Stromal cell of bone marrow (primary cell): ENCODE data around the gene MST1R.
A peak's percentile ranks its signal among the peaks of the same experiment; 100 is the strongest.
"Not testable (repeated sequence)": the region's sequence is repeated elsewhere in the genome, so short reads cannot be mapped to it uniquely, and the experiment has no call there.

Experiments
- DNase-seq: peaks from one replicate; pipeline ENCODE4 v3.0.0-alpha.2; 2012; ENCODE audit warnings: low read depth

MST1R gene

GRCh38 chr3:49911611-49912010 is 7.9 kb upstream of the MST1R start:
- DNase-seq = no peak

GRCh38 chr3:49911124-49911420 is 7.4 kb upstream of the MST1R start:
- no peak for DNase-seq

- DNase-seq = no peak
These were observed 6.9 kb upstream of the MST1R start for GRCh38 chr3:49910409-49911123.

GRCh38 chr3:49908373-49909199 is 4.9 kb upstream of the MST1R start:
- no peak for DNase-seq

GRCh38 chr3:49906073-49906743 is 2.5 kb upstream of the MST1R start:
- no peak for DNase-seq

- not testable (repeated sequence) for DNase-seq
These were observed 775 bp upstream of the MST1R start for GRCh38 chr3:49904448-49904847.

- no peak for DNase-seq
These were observed 945 bp downstream of the MST1R start for GRCh38 chr3:49902511-49903345.

- DNase-seq = no peak
These were observed 2.0 kb downstream of the MST1R start for GRCh38 chr3:49901366-49902339.

GRCh38 chr3:49900491-49901153 is 3.1 kb downstream of the MST1R start:
- peak; percentile 29 for DNase-seq

- DNase-seq = no peak
These were observed 3.9 kb downstream of the MST1R start for GRCh38 chr3:49899815-49900214.

GRCh38 chr3:49898991-49899390 is 4.7 kb downstream of the MST1R start:
- DNase-seq = no peak

GRCh38 chr3:49896345-49896744 is 7.3 kb downstream of the MST1R start:
- no peak for DNase-seq

- no peak for DNase-seq
These were observed 7.9 kb downstream of the MST1R start for GRCh38 chr3:49895791-49896190.

- no peak for DNase-seq
These were observed 14.4 kb downstream of the MST1R start for GRCh38 chr3:49889296-49889695.

GRCh38 chr3:49886922-49887265 is 16.8 kb downstream of the MST1R start:
- no peak for DNase-seq

- DNase-seq = no peak
These were observed 19.7 kb downstream of the MST1R start for GRCh38 chr3:49883998-49884397.

GRCh38 chr3:49882166-49882565 is 21.5 kb downstream of the MST1R start:
- no peak for DNase-seq

- no peak for DNase-seq
These were observed 22.9 kb downstream of the MST1R start for GRCh38 chr3:49880581-49881315.

- no peak for DNase-seq
These were observed 24.0 kb downstream of the MST1R start for GRCh38 chr3:49879721-49880120.

- no peak for DNase-seq
These were observed 25.0 kb downstream of the MST1R start for GRCh38 chr3:49878686-49879085.
